Kidney (tissue), 14 donors: ENCODE data around the gene GNB1. TPM values are rescaled to one million over a fixed set of nuclear protein-coding genes. Genes with fewer than 3 reads are reported as not detected.

Experiments used
- DNase-seq, 5 donors: peaks; one replicate each; pipeline ENCODE4 v3.0.0-alpha.2; 2013 to 2020
- FAIRE-seq: peaks from 2 replicates; lab custom pipeline; 2012; peaks lifted over from hg19 to GRCh38; lab: Jason Lieb, UNC
- H3K27ac ChIP-seq, 2 donors: one replicate each; pipeline ENCODE4 v1.7.0; 2013; ENCODE audit warnings: low read depth in 2 of 2, low read length in 2 of 2, inconsistent platforms in 1 of 2
- H3K27me3 ChIP-seq: one replicate; pipeline ENCODE4 v1.7.1; 2013; ENCODE audit warnings: low read length, inconsistent platforms; ENCODE audit not compliant: control insufficient read depth, insufficient read depth
- H3K36me3 ChIP-seq, 3 donors: one replicate each; pipeline versions ENCODE4 v1.7.0 to v1.7.1; 2013; ENCODE audit warnings: low read length in 3 of 3, control low read depth in 1 of 3, inconsistent platforms in 1 of 3; ENCODE audit not compliant: insufficient read depth in 3 of 3, control insufficient read depth in 2 of 3
- H3K4me1 ChIP-seq, 3 donors: one replicate each; pipeline versions ENCODE4 v1.7.0 to v1.7.1; 2013; ENCODE audit warnings: low read length in 3 of 3, inconsistent platforms in 1 of 3, low read depth in 1 of 3; ENCODE audit not compliant: control insufficient read depth in 2 of 3, insufficient read depth in 2 of 3
- H3K4me3 ChIP-seq, 3 donors: one replicate each; pipeline versions ENCODE4 v1.7.0 to v1.8.1; 2013; ENCODE audit warnings: low read length in 3 of 3, control low read depth in 1 of 3, inconsistent platforms in 1 of 3
- H3K9ac ChIP-seq, 3 donors: one replicate each; pipeline versions ENCODE4 v1.7.0 to v1.7.1; 2013; ENCODE audit warnings: low read length in 3 of 3, control low read depth in 1 of 3, inconsistent platforms in 1 of 3
- H3K9me3 ChIP-seq, 3 donors: one replicate each; pipeline versions ENCODE4 v1.7.0 to v1.7.1; 2013; ENCODE audit warnings: low read length in 3 of 3, control low read depth in 1 of 3, inconsistent platforms in 1 of 3; ENCODE audit not compliant: control insufficient read depth in 2 of 3, insufficient read depth in 1 of 3
- CTCF ChIP-seq: IDR thresholded peaks from 3 replicates; pipeline ENCODE4 v1.5.1; 2012; ENCODE audit warnings: mild to moderate bottlenecking, moderate library complexity, borderline replicate concordance; ENCODE audit not compliant: insufficient read depth; ENCODE audit errors: extremely low read depth
- intact Hi-C: fragments of 100-400 bp; cut with DNase I; formaldehyde crosslinking; loops from one replicate; pipeline ENCODE4 v1.11.1; 2022
- polyA plus RNA-seq: library from polyadenylated mRNA; stranded (reverse); fragments of 350-450 nt; fragmentation: Illumina TruSeq; extraction: RNeasy Lipid Tissue Mini Kit (QIAGEN cat#74804); gene quantifications from one replicate; pipeline ENCODE4 v1.2.3, GENCODE V29; 2014; ENCODE audit warnings: low read depth, low replicate concordance; ENCODE audit not compliant: insufficient read depth
- total RNA-seq: library from RNA; stranded (reverse); fragmentation: NEBNext Ultra II Directional; extraction: Animal tissue kit (Norgen Biotek cat#: 25700); gene quantifications from one replicate; pipeline ENCODE4 v1.2.1, GENCODE V29; 2021
- donor health status: control.
- donor health status: control.
- donor health status: control.
- donor health status: control.
- donor health status: control.
- donor health status: DM: yes; HTN: yes; CAD: no.
- donor health status: Normal renal cell carcinoma (clear cell type).

The GNB1 gene
- total and polyA plus RNA-seq, 2 donors from 2014 or later = 144 to 347 TPM

- no peak overlapping the region for H3K4me3 ChIP-seq
- H3K4me1 ChIP-seq = no peaks in the 10 kb centered on the region
- FAIRE-seq (no peak), DNase-seq (peak in 1 of 5 donors; percentile 30)
- H3K27me3 ChIP-seq = no peaks in the 10 kb centered on the region
- H3K9ac ChIP-seq = no peak overlapping the region
- intact Hi-C loops = no loop called here
- H3K27ac ChIP-seq = no peak overlapping the region
- no peaks in the 10 kb centered on the region for H3K36me3 ChIP-seq
- H3K9me3 ChIP-seq = no peaks in the 10 kb centered on the region
- TF ChIP-seq CTCF = no peak
These were observed 36.2 kb upstream of the GNB1 start for GRCh38 chr1:1926886-1927660.

GRCh38 chr1:1926346-1926811 is 35.5 kb upstream of the GNB1 start:
- Histone ChIP-seq H3K27ac (no peak overlapping the region), H3K4me1 (no peaks in the 10 kb centered on the region), H3K9me3 (no peaks in the 10 kb centered on the region), H3K36me3 (no peaks in the 10 kb centered on the region), H3K27me3 (no peaks in the 10 kb centered on the region), H3K4me3 (no peak overlapping the region), H3K9ac (no peak overlapping the region)
- peak in 2 of 5 donors; percentile 42 to 64 for DNase-seq
- no peak for FAIRE-seq
- intact Hi-C loops = no loop called here
- no peak for TF ChIP-seq CTCF

- intact Hi-C loops = no loop called here
- DNase-seq = peak in 2 of 5 donors; percentile 43 to 68
These were observed 34.8 kb upstream of the GNB1 start for GRCh38 chr1:1925437-1926345.

More at GRCh38 chr1:1925437-1926345, 34.8 kb upstream of the GNB1 start:
- Histone ChIP-seq H3K9me3 (no peaks in the 10 kb centered on the region), H3K36me3 (no peaks in the 10 kb centered on the region), H3K27me3 (no peaks in the 10 kb centered on the region), H3K27ac (no peak overlapping the region), H3K9ac (no peak overlapping the region), H3K4me3 (no peak overlapping the region), H3K4me1 (no peaks in the 10 kb centered on the region)
- TF ChIP-seq CTCF = no peak
- no peak for FAIRE-seq
